Glutamatergic neuron (in vitro differentiated cells): Measurements from ENCODE around the gene CCSAP. TPM values are rescaled to one million over a fixed set of nuclear protein-coding genes. Genes with fewer than 3 reads are reported as not detected.

Experiments
- DNase-seq: peaks from one replicate; pipeline ENCODE4 v3.0.0; 2022
- H3K27ac Mint-ChIP-seq: one replicate; pipeline ENCODE4 v1.8.0; 2020; ENCODE audit warnings: mild to moderate bottlenecking, mixed read lengths, inconsistent platforms; ENCODE audit not compliant: unreplicated experiment
- H3K27me3 Mint-ChIP-seq: one replicate; pipeline ENCODE4 v1.8.0; 2020; ENCODE audit warnings: mild to moderate bottlenecking, moderate library complexity, mixed read lengths, inconsistent platforms; ENCODE audit not compliant: unreplicated experiment
- H3K36me3 Mint-ChIP-seq: one replicate; pipeline ENCODE4 v1.8.0; 2020; ENCODE audit warnings: mild to moderate bottlenecking, mixed read lengths, inconsistent platforms; ENCODE audit not compliant: unreplicated experiment
- H3K4me1 Mint-ChIP-seq: one replicate; pipeline ENCODE4 v1.8.0; 2020; ENCODE audit warnings: mild to moderate bottlenecking, low read depth, mixed read lengths, inconsistent platforms; ENCODE audit not compliant: unreplicated experiment
- H3K4me3 Mint-ChIP-seq: one replicate; pipeline ENCODE4 v1.8.0; 2020; ENCODE audit warnings: mild to moderate bottlenecking, mixed read lengths, inconsistent platforms; ENCODE audit not compliant: unreplicated experiment
- H3K9me3 Mint-ChIP-seq: one replicate; pipeline ENCODE4 v1.8.0; 2020; ENCODE audit warnings: mild to moderate bottlenecking, moderate library complexity, mixed read lengths, inconsistent platforms; ENCODE audit not compliant: unreplicated experiment
- CTCF ChIP-seq: fragments of 200-600 bp; sonication (generic); IDR thresholded peaks from one replicate; pipeline ENCODE4 v1.5.0; 2021; ENCODE audit not compliant: partially characterized antibody, unreplicated experiment
- total RNA-seq: library from RNA; stranded (reverse); fragmentation: NEBNext Ultra II Directional; extraction: Animal tissue kit (Norgen Biotek cat#: 25700); gene quantifications from one replicate; pipeline ENCODE4 v1.2.1, GENCODE V29; 2021; ENCODE audit not compliant: unreplicated experiment

CCSAP gene
- total RNA-seq, 1 donor from 2014 or later: 18.5 TPM

GRCh38 chr1:229323885-229324553 lies 18.8 kb downstream of the CCSAP start:
- Mint-ChIP-seq H3K36me3 (no peaks in the 10 kb centered on the region), H3K27me3 (peaks cover 5% of the 10 kb centered on the region), H3K4me3 (no peak overlapping the region), H3K27ac (no peak overlapping the region), H3K9me3 (peaks cover 2% of the 10 kb centered on the region), H3K4me1 (peaks cover 7% of the 10 kb centered on the region)
- TF ChIP-seq CTCF: no peak
- DNase-seq: no peak

- Mint-ChIP-seq H3K27ac (no peak overlapping the region), H3K9me3 (peaks cover 2% of the 10 kb centered on the region), H3K4me3 (no peak overlapping the region), H3K27me3 (peaks cover 5% of the 10 kb centered on the region), H3K4me1 (peaks cover 7% of the 10 kb centered on the region), H3K36me3 (peaks cover 2% of the 10 kb centered on the region)
- no peak for TF ChIP-seq CTCF
- DNase-seq: no peak
Measured at GRCh38 chr1:229323201-229323600, 19.6 kb downstream of the CCSAP start.

- peaks cover 2% of the 10 kb centered on the region for H3K27me3 Mint-ChIP-seq
- no peaks in the 10 kb centered on the region for H3K4me1 Mint-ChIP-seq
- no peak for DNase-seq
- H3K9me3 Mint-ChIP-seq: no peaks in the 10 kb centered on the region
- H3K4me3 Mint-ChIP-seq: no peak overlapping the region
- H3K36me3 Mint-ChIP-seq: peaks cover 5% of the 10 kb centered on the region
- no peak for TF ChIP-seq CTCF
- no peak overlapping the region for H3K27ac Mint-ChIP-seq
Measured at GRCh38 chr1:229319487-229319886, 23.4 kb downstream of the CCSAP start.

GRCh38 chr1:229318056-229318455 lies 24.8 kb downstream of the CCSAP start:
- no peak for DNase-seq
- Mint-ChIP-seq H3K36me3 (peaks cover 5% of the 10 kb centered on the region), H3K4me1 (no peaks in the 10 kb centered on the region), H3K27ac (no peak overlapping the region), H3K9me3 (no peaks in the 10 kb centered on the region), H3K27me3 (peaks cover 2% of the 10 kb centered on the region), H3K4me3 (no peak overlapping the region)
- TF ChIP-seq CTCF: no peak

DNA sequence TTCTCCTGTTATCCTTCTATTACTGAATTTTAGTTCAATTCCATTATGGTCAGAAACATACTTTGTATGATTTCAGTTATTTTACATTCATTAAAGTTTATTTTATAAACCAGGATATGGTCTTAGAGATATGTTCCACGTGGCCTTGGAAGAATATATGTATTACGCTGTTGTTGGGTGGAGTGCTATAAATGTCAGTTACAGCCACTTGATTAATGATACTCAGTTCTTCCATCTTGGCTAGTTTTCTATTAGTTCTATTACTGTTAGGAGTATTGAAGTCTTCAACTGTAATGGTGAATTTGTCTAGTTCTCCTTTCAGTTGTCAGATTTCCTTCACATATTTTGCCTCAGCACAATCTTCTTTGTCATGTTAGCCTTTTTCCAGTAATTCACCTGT lies 26.7 kb downstream of the CCSAP start:
- Mint-ChIP-seq H3K9me3 (peaks cover under 1% of the 10 kb centered on the region), H3K27me3 (no peaks in the 10 kb centered on the region)
- TF ChIP-seq CTCF: no peak

More for the DNA sequence above, 26.7 kb downstream of the CCSAP start:
- Mint-ChIP-seq H3K36me3 (peaks cover 5% of the 10 kb centered on the region), H3K4me3 (no peak overlapping the region), H3K4me1 (no peaks in the 10 kb centered on the region), H3K27ac (no peak overlapping the region)
- no peak for DNase-seq
